ENCODE measurements around the gene SLC8A1. TPM values are rescaled to one million over a fixed set of nuclear protein-coding genes. Genes with fewer than 3 reads are reported as not detected.

Gene SLC8A1
- total RNA-seq, 1 donor from 2014 or later, result 30.6 TPM

GRCh38 chr2:40310303-40310702 is 141.6 kb downstream of the SLC8A1 start:
- DNase-seq, result no peak

DNA sequence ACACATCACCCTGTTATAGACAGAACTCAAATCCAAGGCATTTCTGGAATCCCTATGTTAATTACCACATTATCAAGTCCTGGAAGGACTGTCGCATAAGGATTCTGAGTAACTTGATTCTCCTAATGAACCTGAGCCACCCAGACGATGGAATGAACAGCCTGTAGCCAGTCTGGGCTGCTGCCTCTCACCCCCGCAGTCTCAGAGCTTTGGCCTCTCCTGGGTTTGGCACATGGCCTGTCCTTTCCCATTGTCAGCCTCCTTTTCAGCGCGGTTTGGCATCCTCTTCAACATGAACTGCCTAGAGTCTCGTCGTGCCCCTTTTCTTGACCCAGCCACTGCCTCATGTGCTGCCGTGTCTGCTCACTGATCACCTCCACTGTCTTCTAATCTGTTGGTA is 147.6 kb downstream of the SLC8A1 start:
- DNase-seq, result no peak

DNA sequence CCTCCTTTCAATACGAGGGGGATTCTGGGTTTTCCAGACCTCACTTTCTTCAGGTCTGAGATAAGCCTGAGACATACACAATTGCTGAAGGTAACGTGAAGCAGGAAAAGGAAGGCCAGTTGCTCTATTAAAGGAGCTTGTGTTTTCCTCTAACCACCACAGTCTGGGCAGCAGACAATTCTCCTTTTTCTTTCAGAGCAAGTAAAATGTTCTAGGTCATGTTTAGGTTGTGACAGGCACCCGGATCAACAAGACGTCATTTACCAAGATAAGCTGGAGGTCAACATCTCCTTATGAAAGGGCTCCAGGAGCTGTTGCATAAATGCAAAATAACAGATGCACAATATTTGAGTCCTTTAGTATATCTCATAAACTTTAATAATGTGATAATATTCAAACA is 148.1 kb downstream of the SLC8A1 start:
- DNase-seq, result no peak

DNA sequence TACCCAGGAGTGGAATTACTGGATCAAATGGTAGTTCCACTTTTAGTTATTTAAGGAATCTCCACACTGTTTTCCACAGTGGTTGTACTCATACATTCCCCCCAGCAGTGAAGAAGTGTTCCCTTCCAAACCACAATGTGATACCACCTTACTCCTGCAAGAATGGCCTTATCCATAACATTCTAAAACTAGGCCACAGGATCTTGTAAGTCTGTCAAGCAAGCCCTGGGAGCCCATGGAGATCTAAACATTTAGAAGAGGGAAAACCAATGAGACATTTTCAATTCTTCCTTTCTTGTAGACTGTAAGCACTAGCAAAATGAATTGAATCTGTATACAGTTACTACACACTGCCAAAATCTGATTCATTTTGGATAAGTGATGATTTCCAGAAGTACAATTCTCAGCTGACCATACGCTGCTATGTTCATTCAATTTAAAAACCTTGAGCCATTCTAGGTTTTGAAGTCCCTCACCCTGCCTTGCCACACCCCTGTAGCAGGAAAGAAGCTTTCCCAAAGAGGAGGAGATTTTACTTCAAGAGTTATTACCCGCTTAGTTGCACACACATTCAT is 149.1 kb downstream of the SLC8A1 start:
- peak; percentile 44 for DNase-seq

- DNase-seq, result no peak
Observed at GRCh38 chr2:40300391-40300790, 151.5 kb downstream of the SLC8A1 start.

- no peak for DNase-seq
Observed at GRCh38 chr2:40299781-40300180, 152.1 kb downstream of the SLC8A1 start.

- DNase-seq, result no peak
Observed at GRCh38 chr2:40299173-40299572, 152.7 kb downstream of the SLC8A1 start.

DNA sequence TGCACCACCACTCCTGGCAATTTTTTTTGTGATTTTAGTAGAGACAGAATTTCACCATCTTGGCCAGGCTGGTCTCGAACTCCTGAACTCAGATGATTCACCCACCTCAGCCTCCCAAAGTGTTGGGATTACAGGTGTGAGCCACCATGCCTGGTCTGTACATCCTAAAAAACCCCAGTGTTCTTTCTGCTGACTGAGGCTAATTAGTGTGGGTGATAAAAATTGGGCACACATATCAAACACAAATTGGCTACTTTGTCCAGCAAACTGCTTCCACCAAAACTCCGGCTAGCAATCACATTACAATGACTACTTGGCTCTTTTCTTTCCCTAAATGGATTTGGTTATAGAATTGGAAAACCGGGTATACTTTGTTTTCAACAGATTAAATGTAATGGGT is 153.9 kb downstream of the SLC8A1 start:
- DNase-seq, result no peak

GRCh38 chr2:40292291-40292690 is 159.6 kb downstream of the SLC8A1 start:
- no peak for DNase-seq

DNA sequence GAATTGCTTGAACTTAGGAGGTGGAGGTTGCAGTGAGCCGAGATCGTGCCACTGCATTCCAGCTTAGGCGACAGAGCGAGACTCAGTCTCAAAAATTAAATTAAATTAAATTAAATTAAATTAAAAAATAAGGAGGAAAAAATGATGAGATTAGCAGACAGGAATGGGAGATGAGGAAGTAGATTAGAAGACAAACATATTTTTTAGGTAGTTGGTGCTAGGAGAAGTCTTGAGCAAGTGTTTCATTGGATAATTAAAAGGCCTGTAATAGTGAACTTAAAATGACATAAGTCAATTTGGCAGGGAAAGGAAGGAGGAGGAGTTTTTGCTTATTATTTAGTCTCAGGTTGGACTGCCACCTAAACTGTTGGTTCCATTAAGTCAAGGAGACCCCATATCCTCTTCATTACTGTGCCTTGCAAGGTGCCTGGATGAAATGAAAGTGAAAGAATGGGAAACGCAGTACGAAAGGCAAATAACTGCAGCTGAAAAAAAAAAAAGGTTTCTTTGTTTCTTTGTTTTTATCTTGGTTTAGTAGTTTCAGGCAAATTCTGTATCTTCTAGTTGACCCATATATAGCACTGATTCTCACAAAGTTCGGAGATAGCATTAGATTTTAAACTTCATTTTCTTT is 162.0 kb downstream of the SLC8A1 start:
- no peak for DNase-seq

DNA sequence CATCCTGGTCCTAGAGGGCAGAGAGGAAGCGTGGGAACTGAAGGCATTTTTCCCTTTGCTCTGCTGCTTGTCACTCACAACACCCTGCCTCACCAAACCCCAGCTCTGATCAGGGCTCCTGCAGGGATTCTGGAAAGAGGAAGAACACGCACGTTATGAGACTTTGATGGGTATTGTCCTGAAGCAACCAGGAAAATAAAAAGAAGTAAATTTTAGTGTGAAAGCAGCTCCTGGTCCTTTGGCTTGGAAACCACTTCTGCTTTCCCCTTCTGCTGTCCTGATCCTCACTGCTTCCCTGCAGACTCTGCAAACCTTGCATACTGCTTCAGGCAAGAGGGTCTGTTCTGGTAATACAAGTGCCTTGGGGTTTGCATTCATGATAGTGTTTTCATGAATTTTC is 164.1 kb downstream of the SLC8A1 start:
- no peak for DNase-seq

- peak; percentile 72 for DNase-seq
Observed at GRCh38 chr2:40287195-40287594, 164.7 kb downstream of the SLC8A1 start.

GRCh38 chr2:40286721-40287120 is 165.2 kb downstream of the SLC8A1 start:
- no peak for DNase-seq

DNA sequence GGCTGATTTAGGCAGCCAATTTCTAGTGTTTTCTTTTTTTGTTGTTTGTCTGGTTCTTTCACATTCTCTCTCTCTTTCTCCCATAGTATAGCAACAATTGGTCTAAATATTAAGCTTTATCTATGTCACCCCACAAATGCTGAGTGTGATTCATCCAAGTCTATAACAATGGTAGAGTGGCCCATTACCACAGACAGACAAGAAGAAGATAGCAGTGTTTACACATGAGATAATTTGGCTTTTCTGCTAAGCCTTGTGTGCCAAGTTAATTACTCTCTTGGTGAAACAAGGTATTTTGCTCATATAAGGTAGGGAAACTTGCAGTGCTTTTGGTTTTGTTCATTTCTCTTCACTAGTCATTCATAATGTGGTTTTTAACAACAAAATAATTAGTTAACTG is 166.5 kb downstream of the SLC8A1 start:
- DNase-seq, result no peak

DNA sequence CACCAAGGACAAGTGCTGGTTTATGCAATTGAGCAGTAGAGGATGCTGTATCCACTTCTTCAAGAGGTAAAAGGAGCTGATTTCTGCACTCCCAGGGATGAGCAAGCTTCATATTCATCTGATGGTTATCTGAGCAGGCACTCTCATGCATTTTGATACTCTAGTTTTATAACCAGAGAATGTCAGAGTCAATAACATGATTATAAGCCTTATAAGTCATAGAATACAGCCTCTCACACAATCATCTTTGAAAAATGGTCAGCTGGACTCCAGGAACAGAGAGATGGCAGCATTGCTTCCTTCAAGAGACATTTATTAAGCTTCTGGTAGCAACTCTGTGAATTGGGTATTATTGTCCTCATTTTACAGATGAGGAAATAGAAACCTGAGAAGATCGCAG is 167.1 kb downstream of the SLC8A1 start:
- no peak for DNase-seq

GRCh38 chr2:40283111-40283909 is 168.6 kb downstream of the SLC8A1 start:
- no peak for DNase-seq

GRCh38 chr2:40282428-40282827 is 169.5 kb downstream of the SLC8A1 start:
- DNase-seq, result no peak

DNA sequence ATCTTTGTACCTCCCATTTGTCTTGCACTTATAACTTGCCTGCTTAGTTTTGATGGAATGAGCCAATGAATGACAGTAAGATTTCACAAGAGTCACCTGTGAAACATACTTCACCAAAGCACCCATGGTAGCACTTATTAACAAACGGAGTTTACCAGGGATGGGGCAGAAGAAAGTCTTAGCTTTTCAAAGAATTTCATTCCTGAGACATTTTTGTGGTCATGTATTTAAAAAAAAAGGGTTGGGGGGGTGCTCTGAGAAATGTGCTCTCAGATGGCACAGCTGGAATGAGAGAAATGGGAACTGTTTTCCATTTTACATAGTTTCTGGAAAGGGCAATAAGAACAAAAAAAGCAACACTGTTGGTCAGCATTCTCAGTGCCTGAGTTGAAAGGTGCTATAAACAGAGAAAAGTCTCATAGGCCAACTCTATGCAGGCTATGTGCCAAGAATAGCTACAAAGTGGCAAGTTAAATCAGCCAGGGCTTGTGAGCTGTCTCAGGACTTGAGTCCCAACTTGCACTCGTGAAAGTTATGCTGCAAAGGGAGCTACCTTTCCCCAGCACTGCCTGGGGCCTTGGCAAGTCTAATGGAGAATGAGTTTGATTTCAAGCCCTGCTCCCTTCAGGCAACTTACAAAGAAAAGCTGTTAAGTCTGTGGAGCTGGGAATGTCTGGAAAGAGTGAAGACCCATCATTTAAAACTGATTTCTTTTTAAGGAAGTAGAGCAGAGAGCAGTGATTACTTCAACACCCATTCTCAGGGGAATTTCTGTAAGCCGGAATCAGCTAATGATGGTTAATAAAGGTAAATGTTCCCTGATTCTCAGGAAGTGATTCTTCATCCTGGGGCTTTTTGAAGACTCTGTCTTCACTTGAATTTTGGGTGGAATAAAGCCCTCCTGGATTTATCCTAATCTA is 170.6 kb downstream of the SLC8A1 start:
- peak; percentile 43 for DNase-seq

- DNase-seq, result no peak
Observed at GRCh38 chr2:40279482-40279881, 172.4 kb downstream of the SLC8A1 start.

DNA sequence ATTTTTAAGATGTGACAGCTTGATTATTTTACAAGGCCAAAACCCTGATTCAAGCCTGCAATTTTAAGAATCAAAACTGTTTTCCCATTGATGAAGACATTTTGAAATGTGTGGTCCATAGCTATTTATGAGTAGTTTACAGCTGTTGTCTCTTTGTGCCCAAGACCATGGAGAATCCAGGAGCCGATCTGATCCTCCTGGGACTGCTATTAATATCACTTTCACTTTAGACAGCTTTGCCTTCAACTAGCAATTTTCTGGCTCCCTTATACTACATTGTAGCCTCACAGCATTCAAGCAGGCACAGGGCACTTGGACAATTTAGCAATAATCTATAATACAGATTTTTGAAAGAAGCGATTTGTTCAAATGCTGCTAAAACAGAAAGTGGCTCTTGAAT is 172.9 kb downstream of the SLC8A1 start:
- peak; percentile 76 for DNase-seq

GRCh38 chr2:40276076-40276475 is 175.8 kb downstream of the SLC8A1 start:
- DNase-seq, result no peak

- DNase-seq, result no peak
Observed at GRCh38 chr2:40274270-40274669, 177.6 kb downstream of the SLC8A1 start.

Data from tongue (tissue), 2 donors.